HTR-8/SVneo (cell line): Measurements from ENCODE around the gene SDF4.
A peak's percentile ranks its signal among the peaks of the same experiment; 100 is the strongest.

Experiments
- DNase-seq: peaks from one replicate; pipeline ENCODE4 v3.0.0; 2011; ENCODE audit warnings: low spot score, mixed read lengths; ENCODE audit not compliant: insufficient read length
- FAIRE-seq: peaks from 2 replicates; lab custom pipeline; 2011; peaks lifted over from hg19 to GRCh38; lab: Jason Lieb, UNC

SDF4 gene

GRCh38 chr1:1243266-1243660, 11.5 kb upstream of the SDF4 start:
- FAIRE-seq, result no peak
- no peak for DNase-seq

- FAIRE-seq (no peak), DNase-seq (no peak)
These were observed 10.9 kb upstream of the SDF4 start for GRCh38 chr1:1242461-1243265.

- no peak for DNase-seq
- no peak for FAIRE-seq
These were observed 9.9 kb upstream of the SDF4 start for GRCh38 chr1:1241588-1242219.

GRCh38 chr1:1240822-1241587, 9.2 kb upstream of the SDF4 start:
- FAIRE-seq (no peak), DNase-seq (no peak)

GRCh38 chr1:1240348-1240732, 8.5 kb upstream of the SDF4 start:
- no peak for DNase-seq
- no peak for FAIRE-seq

- DNase-seq (no peak), FAIRE-seq (no peak)
These were observed 8.0 kb upstream of the SDF4 start for GRCh38 chr1:1239614-1240347.

- FAIRE-seq (no peak), DNase-seq (no peak)
These were observed 7.4 kb upstream of the SDF4 start for GRCh38 chr1:1239227-1239613.

GRCh38 chr1:1238702-1239178, 6.9 kb upstream of the SDF4 start:
- DNase-seq (no peak), FAIRE-seq (no peak)

GRCh38 chr1:1237874-1238701, 6.3 kb upstream of the SDF4 start:
- no peak for FAIRE-seq
- DNase-seq, result no peak

GRCh38 chr1:1236945-1237873, 5.4 kb upstream of the SDF4 start:
- DNase-seq, result no peak
- FAIRE-seq, result no peak

GRCh38 chr1:1236176-1236763, 4.5 kb upstream of the SDF4 start:
- DNase-seq (no peak), FAIRE-seq (no peak)

- FAIRE-seq, result no peak
- DNase-seq, result no peak
These were observed 3.4 kb upstream of the SDF4 start for GRCh38 chr1:1235016-1235744.

GRCh38 chr1:1234180-1234808, 2.5 kb upstream of the SDF4 start:
- FAIRE-seq (no peak), DNase-seq (no peak)

- no peak for DNase-seq
- FAIRE-seq, result no peak
These were observed 1.7 kb upstream of the SDF4 start for GRCh38 chr1:1233567-1233892.

GRCh38 chr1:1232796-1233566, 1.2 kb upstream of the SDF4 start:
- FAIRE-seq (peak; percentile 33), DNase-seq (no peak)

GRCh38 chr1:1232208-1232795, 501 bp upstream of the SDF4 start, which contains the start of gene B3GALT6:
Gene B3GALT6, plus strand, starts transcription at chr1:1232237. Its CDS starts 42 bp downstream, at chr1:1232279.
- DNase-seq, result no peak
- FAIRE-seq, result no peak
